ENCODE data around the gene HYAL3. TPM values are rescaled to one million over a fixed set of nuclear protein-coding genes. Genes with fewer than 3 reads are reported as not detected.
A peak's percentile ranks its signal among the peaks of the same experiment; 100 is the strongest.
"Not testable (repeated sequence)": the region's sequence is repeated elsewhere in the genome, so short reads cannot be mapped to it uniquely, and the experiment has no call there.

Gene HYAL3
- total RNA-seq, 2 donors from 2014 or later, result 0.99 to 2.3 TPM

DNA sequence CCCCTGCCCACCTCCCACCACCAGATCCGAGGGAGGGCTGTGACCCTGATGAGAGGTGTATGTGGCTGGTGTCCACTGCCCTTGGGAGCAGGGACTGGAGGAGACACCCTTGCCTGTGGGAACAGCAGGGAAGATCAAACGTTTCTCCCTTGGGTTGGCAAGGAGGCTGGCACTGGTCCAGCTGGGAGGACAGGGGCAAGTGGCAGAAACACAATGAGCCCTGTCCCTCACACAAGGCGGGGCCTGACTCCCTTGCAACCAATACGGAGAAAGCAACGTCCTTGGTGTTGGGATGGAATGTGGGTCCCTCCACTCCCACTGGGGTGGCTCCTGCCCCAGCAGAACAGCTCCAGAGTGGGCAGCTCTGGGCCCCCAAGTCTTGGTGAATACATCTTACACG lies 18.1 kb upstream of the HYAL3 start:
- Histone ChIP-seq H3K4me3 (no peak overlapping the region), H3K27me3 (no peaks in the 10 kb centered on the region), H3K9me3 (no peaks in the 10 kb centered on the region), H3K4me1 (peaks cover 43% of the 10 kb centered on the region), H3K36me3 (replicated peaks in 1 of 2; ENCODE audit: insufficient read depth in 1 of 2, low read depth in 2 of 2) (peaks cover 0 to 5% of the 10 kb centered on the region in 2 donors), H3K27ac (peak overlapping the region in 1 of 4 donors; percentile 23)
- ATAC-seq (no peak), DNase-seq (no peak)
- TF ChIP-seq POLR2A (IDR thresholded peaks at IDR 0.05), result no peak
- TF ChIP-seq, protein P1, sequence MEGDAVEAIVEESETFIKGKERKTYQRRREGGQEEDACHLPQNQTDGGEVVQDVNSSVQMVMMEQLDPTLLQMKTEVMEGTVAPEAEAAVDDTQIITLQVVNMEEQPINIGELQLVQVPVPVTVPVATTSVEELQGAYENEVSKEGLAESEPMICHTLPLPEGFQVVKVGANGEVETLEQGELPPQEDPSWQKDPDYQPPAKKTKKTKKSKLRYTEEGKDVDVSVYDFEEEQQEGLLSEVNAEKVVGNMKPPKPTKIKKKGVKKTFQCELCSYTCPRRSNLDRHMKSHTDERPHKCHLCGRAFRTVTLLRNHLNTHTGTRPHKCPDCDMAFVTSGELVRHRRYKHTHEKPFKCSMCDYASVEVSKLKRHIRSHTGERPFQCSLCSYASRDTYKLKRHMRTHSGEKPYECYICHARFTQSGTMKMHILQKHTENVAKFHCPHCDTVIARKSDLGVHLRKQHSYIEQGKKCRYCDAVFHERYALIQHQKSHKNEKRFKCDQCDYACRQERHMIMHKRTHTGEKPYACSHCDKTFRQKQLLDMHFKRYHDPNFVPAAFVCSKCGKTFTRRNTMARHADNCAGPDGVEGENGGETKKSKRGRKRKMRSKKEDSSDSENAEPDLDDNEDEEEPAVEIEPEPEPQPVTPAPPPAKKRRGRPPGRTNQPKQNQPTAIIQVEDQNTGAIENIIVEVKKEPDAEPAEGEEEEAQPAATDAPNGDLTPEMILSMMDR (IDR thresholded peaks at IDR 0.05), result no peak
- intact Hi-C loops (cut with DNase I), result no loop called here
- WGBS, 2 donors, result 61 to 64% methylated on average over 5 to 6 of the region's 6 CpGs

GRCh38 chr3:50316657-50317242 lies 17.5 kb upstream of the HYAL3 start:
- H3K9me3 ChIP-seq, result no peaks in the 10 kb centered on the region
- DNase-seq, result no peak
- intact Hi-C loops (cut with DNase I), result no loop called here
- ATAC-seq, result no peak
- no peaks in the 10 kb centered on the region for H3K27me3 ChIP-seq
- H3K4me3 ChIP-seq, result no peak overlapping the region
- peaks cover 37% of the 10 kb centered on the region for H3K4me1 ChIP-seq
- peak in 1 of 3 donors; percentile 19 for TF ChIP-seq POLR2A (IDR thresholded peaks at IDR 0.05)
- TF ChIP-seq, protein P1 (IDR thresholded peaks at IDR 0.05), result no peak
- 65 to 75% methylated on average over 2 to 9 of the region's 9 CpGs for WGBS, 2 donors
- peaks cover 0 to 5% of the 10 kb centered on the region in 2 donors for H3K36me3 ChIP-seq (replicated peaks in 1 of 2; ENCODE audit: insufficient read depth in 1 of 2, low read depth in 2 of 2)
- H3K27ac ChIP-seq, result peak overlapping the region in 1 of 4 donors; percentile 23

GRCh38 chr3:50314816-50315215 lies 15.6 kb upstream of the HYAL3 start:
- WGBS, 2 donors, result 90 to 95% methylated on average over 4 of the region's 4 CpGs
- peaks cover 0 to 5% of the 10 kb centered on the region in 2 donors for H3K36me3 ChIP-seq (replicated peaks in 1 of 2; ENCODE audit: insufficient read depth in 1 of 2, low read depth in 2 of 2)
- peaks cover 27% of the 10 kb centered on the region for H3K4me1 ChIP-seq
- TF ChIP-seq, protein P1 (IDR thresholded peaks at IDR 0.05), result no peak
- no peak for TF ChIP-seq POLR2A (IDR thresholded peaks at IDR 0.05)
- no peaks in the 10 kb centered on the region for H3K9me3 ChIP-seq
- no peak overlapping the region for H3K27ac ChIP-seq
- ATAC-seq, result no peak
- intact Hi-C loops (cut with DNase I), result no loop called here
- H3K27me3 ChIP-seq, result no peaks in the 10 kb centered on the region
- no peak for DNase-seq
- H3K4me3 ChIP-seq, result no peak overlapping the region

- ATAC-seq (no peak), DNase-seq (peak in 1 of 4 donors; percentile 18)
- TF ChIP-seq POLR2A (IDR thresholded peaks at IDR 0.05), result no peak
- TF ChIP-seq, protein P1 (IDR thresholded peaks at IDR 0.05), result no peak
- intact Hi-C loops (cut with DNase I), result no loop called here
- H3K4me1 ChIP-seq, result peaks cover 27% of the 10 kb centered on the region
- no peaks in the 10 kb centered on the region for H3K27me3 ChIP-seq
- WGBS, 2 donors, result 67 to 72% methylated on average over 3 of the region's 3 CpGs
- no peak overlapping the region for H3K27ac ChIP-seq
- H3K9me3 ChIP-seq, result no peaks in the 10 kb centered on the region
- H3K36me3 ChIP-seq (replicated peaks in 1 of 2; ENCODE audit: insufficient read depth in 1 of 2, low read depth in 2 of 2), result peaks cover 0 to 5% of the 10 kb centered on the region in 2 donors
- no peak overlapping the region for H3K4me3 ChIP-seq
These were observed 15.1 kb upstream of the HYAL3 start for GRCh38 chr3:50314342-50314741.

- H3K36me3 ChIP-seq (replicated peaks in 1 of 2; ENCODE audit: insufficient read depth in 1 of 2, low read depth in 2 of 2); H3K4me1 ChIP-seq; H3K4me3 ChIP-seq; intact Hi-C loops (cut with DNase I); H3K9me3 ChIP-seq; ATAC-seq; H3K27ac ChIP-seq; DNase-seq; H3K27me3 ChIP-seq: not testable (repeated sequence)
- WGBS, 2 donors, result 81% methylated on average over 4 of the region's 32 CpGs; no CpG with 5 or more reads in 1 of the 2 donors
These were observed 12.8 kb upstream of the HYAL3 start for GRCh38 chr3:50312041-50312440.
